IPS DF 4.7 (cell line): ENCODE results near the gene BUB3.

Experiments
- DNase-seq: peaks from one replicate; pipeline ENCODE4 v3.0.0-alpha.2; 2013; ENCODE audit warnings: low spot score; ENCODE audit errors: extremely low read depth

BUB3 gene

DNA sequence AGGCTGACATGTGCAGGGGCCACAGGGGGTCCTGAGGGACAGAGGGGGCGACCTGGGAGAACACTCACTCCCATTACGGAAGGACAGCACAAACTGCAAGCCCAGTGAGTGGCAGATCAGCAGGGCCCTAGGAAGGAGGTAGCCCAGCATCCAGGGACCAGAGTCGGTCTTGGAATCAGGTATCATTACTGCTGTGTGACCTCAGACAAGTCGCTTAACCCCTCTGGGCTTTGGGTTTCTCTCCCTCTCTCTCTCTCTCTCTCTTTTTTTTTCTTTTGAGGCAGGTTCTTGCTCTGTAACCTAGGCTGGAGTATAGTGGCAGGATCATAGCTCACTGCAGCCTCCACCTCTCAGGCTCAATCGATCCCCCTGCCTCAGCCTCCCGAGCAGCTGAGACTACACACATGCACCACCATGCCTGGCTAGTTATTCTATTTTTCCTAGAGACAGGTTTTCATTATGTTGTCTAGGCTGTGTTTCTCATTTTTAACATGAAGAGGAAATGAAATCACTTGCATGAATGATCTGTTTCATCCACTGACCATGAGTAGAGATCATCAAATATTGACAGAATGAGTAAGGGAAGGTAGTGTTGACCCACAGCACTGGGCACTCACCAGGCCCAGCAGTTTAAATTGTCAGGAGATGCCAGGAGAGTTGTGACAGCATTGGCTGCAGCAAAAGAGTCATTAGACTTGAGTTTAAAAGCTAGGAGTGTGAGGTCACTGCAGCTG lies 49.4 kb downstream of the BUB3 start:
- DNase-seq, result no peak

DNA sequence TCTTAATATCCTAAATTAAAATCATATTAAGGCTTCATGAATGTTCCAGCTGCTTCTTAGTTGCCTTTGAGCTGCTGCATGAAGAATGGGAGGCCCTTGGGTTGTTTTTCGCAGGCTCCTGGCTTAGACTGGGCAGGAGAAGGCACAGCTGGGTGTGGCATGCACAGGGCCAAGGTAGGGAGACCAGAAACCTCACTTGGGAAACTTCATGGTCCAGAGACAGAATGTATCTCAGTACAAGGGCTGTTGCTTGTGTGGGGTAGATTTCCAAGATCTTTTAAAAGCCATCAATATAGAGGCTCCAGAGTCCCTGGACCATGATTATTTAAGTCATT lies 49.9 kb downstream of the BUB3 start:
- no peak for DNase-seq

DNA sequence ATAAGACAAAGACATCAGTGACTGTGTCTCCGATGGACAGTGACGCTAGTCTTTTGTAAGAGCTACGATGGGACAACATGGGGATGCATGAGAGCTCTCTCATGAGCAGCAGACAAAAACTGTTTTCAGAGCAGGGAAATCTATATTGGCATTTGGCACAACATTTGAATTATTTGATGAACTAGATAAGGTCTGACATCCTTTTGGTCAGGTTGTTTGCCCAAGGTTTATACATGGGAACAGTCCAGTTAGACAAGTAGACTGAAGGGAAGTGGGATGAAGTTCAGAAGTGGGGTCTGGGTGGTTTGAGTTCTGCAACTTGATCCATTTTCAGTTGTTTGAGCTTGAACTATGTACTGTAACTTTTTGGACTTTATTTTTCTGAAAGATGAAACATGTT lies 50.8 kb downstream of the BUB3 start:
- DNase-seq, result no peak

DNA sequence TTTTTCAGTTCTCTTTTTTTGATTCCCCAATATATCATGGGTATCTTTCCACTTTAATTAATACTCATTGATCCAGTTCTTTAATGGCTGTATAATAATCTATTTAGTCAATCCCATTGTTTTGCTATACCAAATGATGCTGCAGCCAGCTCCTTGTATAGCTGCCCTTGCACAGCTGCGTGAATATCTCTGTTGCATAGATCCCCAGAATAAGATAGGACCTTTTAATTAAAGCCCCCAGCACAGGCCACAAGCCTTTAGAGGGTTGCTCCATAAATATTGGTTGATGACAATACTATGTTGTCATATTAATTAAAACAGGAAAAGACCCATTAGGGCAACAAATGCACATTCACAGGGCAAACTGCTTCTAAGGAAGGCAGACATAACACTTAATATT lies 57.9 kb downstream of the BUB3 start:
- no peak for DNase-seq

DNA sequence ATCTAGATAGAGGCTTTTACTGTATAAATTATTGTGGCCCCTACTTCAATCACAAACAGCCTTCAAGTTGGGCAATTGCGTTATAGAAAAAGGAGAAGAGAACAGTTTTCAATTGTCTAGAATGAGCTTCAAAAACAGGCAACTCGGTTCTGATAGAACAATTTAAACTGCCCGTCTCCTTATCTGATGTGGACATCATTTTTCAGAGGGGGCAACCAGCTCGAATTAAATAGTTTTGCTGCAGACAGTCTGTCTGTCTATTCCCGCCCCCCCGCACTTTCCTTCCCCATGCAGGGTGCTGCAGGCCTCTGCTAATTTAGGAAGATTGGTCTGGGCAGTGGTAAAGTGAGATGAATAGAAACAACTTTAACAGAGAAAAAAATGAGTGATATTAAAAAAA lies 58.4 kb downstream of the BUB3 start:
- no peak for DNase-seq

DNA sequence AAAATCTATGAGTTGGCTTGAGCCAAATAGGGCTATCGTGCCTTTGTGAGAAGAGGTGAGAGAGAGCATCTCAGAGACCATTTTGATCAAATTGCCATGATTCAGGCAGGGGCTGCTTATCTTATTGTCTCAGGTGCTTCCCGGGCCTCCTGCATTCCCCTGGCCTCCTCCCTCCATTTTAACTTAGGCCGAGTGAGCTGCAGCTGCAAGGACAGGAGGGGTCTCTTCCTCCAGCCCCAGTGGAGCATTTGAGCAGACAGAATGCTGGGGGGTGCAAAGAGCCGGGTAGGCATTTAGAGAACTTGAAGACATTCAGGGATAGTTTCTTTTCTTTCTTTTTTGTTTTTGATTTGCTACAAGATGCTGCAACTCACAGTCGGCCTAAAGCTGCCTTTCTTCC lies 59.0 kb downstream of the BUB3 start:
- DNase-seq, result no peak
